ENCODE results near the gene NME5.
A peak's percentile ranks its signal among the peaks of the same experiment; 100 is the strongest.
"Not testable (repeated sequence)": the region's sequence is repeated elsewhere in the genome, so short reads cannot be mapped to it uniquely, and the experiment has no call there.

The NME5 gene

DNA sequence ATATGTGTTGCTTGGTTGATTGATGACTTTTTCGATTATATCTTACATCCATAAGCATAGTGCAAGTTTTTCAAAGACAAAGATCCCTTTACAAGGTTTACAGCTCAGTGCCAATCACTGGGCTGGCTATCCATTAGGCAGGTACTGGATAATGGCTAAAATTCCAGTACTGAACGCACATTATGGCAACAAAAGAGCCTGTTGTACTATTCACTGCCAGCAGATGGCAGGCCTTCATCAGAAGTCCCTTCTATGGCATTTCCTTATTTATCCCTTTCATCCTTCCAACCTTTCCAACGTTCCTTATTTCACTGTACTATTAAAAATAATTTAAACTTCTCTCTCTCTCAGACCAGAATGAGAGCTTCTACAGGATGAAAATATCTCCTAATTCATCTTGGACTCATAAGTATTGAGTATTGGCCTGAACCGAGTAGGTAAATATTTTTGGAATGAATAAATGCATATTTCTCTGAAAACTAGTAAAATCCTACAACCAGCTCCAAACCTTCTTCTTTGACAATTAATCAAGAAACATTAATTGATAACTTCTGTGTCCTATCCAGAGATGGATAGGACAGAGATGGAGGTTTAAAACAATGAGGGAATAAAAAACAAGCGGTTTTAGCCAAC is 62.0 kb downstream of the NME5 start:
- peak; percentile 84 for DNase-seq

DNA sequence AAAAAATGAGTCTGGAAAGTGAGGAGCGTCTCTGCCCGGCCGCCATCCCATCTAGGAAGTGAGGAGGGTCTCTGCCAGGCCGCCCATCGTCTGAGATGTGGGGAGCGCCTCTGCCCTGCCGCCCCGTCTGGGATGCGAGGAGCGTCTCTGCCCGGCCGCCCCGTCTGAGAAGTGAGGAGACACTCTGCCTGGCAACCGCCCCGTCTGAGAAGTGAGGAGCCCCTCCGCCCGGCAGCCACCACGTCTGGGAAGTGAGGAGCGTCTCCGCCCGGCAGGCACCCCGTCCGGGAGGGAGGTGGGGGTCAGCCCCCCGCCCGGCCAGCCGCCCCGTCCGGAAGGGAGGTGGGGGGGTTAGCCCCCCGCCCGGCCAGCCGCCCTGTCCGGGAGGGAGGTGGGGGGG is 69.2 kb downstream of the NME5 start:
- DNase-seq: not testable (repeated sequence)

DNA sequence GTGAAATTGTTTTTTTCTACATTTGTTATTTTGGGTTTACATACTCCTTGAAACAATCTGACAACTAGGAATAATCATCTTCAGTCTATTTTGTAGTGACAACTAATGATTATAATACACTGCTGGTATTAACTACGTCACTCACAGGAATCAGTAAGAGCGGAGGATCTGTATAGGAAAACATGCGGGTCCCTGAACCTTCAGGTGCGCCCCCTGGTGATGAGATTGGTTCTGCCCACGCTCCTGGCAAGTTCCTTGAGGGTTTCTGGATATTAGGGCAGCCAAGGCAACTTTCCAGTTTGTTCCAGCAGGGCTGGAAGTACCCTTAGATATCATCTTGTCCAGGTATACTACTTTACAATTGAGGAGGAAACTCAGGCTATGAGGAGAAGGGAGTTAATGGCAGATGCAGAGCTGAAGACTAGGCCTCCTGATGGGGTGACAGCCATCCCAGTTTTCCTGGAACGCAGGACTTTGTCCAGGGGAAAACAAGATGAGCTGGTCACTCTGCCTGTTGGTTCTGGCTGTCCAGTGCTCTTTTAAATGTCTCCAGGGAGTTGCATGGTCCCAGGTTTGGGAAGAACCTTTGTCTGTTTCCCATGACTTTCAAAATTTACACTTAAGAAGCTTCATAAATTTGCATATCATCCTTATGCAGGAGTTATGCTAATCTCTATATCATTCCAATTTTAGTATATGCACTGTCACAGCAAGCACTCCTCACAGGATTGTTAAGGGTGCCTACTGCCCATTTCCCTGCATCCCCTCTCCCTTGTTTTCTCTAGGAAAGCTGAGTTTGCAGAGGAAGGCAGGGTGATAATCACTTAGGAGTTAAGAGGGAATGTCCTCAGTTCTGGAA is 70.3 kb downstream of the NME5 start:
- DNase-seq: peak; percentile 89

DNA sequence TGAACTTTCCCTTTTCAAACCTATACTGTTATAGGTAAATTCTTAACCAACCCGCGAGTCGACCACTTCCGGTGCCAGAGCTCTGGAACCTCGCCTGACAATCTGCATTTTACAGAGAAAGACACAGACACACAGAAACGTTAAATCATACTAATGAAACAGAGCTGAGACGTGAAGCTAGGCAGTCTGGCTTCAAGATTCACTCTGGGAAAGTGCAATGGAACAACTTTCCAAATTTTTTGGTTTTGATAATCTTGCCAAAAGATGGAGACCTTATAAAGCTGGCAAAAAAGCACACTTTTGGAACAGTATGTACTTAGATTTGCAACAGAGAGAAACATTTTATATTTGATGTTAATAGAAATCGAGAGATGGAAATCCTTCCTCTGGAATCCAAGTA is 71.3 kb downstream of the NME5 start:
- no peak for DNase-seq
